ENCODE measurements around the gene CTSW.

DNA sequence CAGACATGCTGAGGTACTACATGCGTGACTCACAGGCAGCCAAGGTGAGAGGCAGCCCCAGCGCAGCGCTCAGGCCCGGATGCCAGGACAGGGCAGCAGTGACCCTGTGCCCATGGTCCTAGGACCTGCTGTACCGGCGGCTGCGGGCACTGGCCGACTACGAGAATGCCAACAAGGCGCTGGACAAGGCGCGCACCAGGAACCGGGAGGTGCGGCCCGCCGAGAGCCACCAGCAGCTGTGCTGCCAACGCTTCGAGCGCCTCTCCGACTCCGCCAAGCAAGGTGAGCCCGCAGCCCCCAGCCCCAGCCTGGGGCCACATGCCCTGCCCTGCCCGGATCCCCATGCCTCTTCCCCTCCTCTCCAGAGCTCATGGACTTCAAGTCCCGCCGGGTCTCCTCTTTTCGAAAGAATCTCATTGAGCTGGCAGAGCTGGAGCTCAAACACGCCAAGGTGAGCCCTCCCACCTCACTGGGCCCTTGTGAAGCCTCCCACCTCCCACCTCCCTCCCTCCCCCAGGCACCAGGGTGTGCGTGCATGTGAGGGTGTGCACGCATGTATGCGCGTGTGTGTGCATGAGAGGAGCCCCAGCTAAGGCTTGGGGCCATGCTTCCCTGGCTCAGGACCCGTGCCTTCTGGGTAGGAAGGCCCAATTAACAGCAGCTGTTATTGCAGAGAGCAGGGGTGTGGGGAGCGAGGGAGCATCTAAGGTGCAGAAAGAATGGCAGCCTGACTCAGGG, 27.0 kb upstream of the CTSW start:
- TF ChIP-seq, protein P1, sequence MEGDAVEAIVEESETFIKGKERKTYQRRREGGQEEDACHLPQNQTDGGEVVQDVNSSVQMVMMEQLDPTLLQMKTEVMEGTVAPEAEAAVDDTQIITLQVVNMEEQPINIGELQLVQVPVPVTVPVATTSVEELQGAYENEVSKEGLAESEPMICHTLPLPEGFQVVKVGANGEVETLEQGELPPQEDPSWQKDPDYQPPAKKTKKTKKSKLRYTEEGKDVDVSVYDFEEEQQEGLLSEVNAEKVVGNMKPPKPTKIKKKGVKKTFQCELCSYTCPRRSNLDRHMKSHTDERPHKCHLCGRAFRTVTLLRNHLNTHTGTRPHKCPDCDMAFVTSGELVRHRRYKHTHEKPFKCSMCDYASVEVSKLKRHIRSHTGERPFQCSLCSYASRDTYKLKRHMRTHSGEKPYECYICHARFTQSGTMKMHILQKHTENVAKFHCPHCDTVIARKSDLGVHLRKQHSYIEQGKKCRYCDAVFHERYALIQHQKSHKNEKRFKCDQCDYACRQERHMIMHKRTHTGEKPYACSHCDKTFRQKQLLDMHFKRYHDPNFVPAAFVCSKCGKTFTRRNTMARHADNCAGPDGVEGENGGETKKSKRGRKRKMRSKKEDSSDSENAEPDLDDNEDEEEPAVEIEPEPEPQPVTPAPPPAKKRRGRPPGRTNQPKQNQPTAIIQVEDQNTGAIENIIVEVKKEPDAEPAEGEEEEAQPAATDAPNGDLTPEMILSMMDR (conservative IDR thresholded peaks at IDR 0.05; ENCODE audit: low read depth, low read length) = no peak
- TF ChIP-seq CEBPB (IDR thresholded peaks at IDR 0.05; ENCODE audit: low read depth, low read length) (no peak), POLR2A (IDR thresholded peaks at IDR 0.05; ENCODE audit: low read depth, low read length) (no peak; the same call in 1 of the 2 replicates), BHLHE40 (IDR thresholded peaks at IDR 0.05; ENCODE audit: low read depth, low read length) (no peak)

Data from IMR-90 (cell line).